Measurements from ENCODE around the gene CLHC1.
A peak's percentile ranks its signal among the peaks of the same experiment; 100 is the strongest.

The CLHC1 gene

DNA sequence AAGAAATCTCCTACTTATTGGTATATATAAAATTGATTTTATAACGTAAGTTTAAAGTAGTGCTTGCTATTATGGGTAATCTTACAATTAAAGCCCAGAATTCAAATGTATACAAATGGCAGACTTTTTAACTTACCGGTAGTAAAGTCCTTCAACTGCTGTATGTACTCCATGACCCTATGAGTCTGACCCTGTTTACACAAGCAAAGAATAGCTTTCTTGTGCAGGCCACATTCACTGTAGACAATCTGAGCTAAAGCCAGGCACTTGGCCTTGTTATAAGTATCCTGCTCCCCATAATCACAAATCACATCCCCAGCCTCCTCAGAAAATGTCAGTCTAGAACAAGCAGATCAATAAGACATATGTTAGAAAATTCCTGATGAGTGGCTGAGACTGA is 51.7 kb downstream of the CLHC1 start:
- H3K4me3 ChIP-seq (replicated peaks; ENCODE audit: insufficient read depth, low read length): no peak overlapping the region
- TF ChIP-seq, protein P1, sequence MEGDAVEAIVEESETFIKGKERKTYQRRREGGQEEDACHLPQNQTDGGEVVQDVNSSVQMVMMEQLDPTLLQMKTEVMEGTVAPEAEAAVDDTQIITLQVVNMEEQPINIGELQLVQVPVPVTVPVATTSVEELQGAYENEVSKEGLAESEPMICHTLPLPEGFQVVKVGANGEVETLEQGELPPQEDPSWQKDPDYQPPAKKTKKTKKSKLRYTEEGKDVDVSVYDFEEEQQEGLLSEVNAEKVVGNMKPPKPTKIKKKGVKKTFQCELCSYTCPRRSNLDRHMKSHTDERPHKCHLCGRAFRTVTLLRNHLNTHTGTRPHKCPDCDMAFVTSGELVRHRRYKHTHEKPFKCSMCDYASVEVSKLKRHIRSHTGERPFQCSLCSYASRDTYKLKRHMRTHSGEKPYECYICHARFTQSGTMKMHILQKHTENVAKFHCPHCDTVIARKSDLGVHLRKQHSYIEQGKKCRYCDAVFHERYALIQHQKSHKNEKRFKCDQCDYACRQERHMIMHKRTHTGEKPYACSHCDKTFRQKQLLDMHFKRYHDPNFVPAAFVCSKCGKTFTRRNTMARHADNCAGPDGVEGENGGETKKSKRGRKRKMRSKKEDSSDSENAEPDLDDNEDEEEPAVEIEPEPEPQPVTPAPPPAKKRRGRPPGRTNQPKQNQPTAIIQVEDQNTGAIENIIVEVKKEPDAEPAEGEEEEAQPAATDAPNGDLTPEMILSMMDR (IDR thresholded peaks at IDR 0.05; ENCODE audit: insufficient read depth, low read length): no peak
- TF ChIP-seq SPI1 (IDR thresholded peaks at IDR 0.05; ENCODE audit: borderline replicate concordance, low read depth) (no peak), GABPA (IDR thresholded peaks at IDR 0.05; ENCODE audit: low read depth) (no peak), POLR2AphosphoS5 (IDR thresholded peaks at IDR 0.05; ENCODE audit: low read depth) (no peak)
- TF ChIP-seq, protein P2, sequence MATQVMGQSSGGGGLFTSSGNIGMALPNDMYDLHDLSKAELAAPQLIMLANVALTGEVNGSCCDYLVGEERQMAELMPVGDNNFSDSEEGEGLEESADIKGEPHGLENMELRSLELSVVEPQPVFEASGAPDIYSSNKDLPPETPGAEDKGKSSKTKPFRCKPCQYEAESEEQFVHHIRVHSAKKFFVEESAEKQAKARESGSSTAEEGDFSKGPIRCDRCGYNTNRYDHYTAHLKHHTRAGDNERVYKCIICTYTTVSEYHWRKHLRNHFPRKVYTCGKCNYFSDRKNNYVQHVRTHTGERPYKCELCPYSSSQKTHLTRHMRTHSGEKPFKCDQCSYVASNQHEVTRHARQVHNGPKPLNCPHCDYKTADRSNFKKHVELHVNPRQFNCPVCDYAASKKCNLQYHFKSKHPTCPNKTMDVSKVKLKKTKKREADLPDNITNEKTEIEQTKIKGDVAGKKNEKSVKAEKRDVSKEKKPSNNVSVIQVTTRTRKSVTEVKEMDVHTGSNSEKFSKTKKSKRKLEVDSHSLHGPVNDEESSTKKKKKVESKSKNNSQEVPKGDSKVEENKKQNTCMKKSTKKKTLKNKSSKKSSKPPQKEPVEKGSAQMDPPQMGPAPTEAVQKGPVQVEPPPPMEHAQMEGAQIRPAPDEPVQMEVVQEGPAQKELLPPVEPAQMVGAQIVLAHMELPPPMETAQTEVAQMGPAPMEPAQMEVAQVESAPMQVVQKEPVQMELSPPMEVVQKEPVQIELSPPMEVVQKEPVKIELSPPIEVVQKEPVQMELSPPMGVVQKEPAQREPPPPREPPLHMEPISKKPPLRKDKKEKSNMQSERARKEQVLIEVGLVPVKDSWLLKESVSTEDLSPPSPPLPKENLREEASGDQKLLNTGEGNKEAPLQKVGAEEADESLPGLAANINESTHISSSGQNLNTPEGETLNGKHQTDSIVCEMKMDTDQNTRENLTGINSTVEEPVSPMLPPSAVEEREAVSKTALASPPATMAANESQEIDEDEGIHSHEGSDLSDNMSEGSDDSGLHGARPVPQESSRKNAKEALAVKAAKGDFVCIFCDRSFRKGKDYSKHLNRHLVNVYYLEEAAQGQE (IDR thresholded peaks at IDR 0.05; ENCODE audit: insufficient replicate concordance, low read depth): no peak
- no peaks in the 10 kb centered on the region for H3K27me3 ChIP-seq (ENCODE audit: insufficient read depth, poor library complexity, severe bottlenecking)
- no peak for DNase-seq (ENCODE audit: low read depth in 1 of 2, low spot score in 1 of 2)
- no peak overlapping the region for H3K27ac ChIP-seq (replicated peaks)

DNA sequence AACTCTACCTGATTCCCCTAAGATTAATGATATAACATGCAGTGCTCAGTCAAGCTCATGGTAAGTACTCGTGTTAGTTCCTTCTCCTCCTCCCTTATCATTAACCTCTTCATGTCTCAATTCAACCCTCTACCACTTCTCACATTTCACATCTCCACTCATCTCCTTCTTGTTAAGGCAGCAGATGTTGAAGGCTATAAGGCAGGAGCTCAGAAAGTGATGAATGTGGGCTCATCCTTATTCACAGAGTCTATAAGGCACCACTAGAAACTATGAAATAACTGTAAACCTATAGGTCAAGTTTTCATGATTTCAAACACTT is 56.0 kb downstream of the CLHC1 start:
- Histone ChIP-seq H3K27me3 (ENCODE audit: insufficient read depth, poor library complexity, severe bottlenecking) (no peaks in the 10 kb centered on the region), H3K4me3 (replicated peaks; ENCODE audit: insufficient read depth, low read length) (no peak overlapping the region), H3K27ac (replicated peaks) (no peak overlapping the region)
- TF ChIP-seq, protein P2 (IDR thresholded peaks at IDR 0.05; ENCODE audit: insufficient replicate concordance, low read depth): no peak
- no peak for DNase-seq (ENCODE audit: low read depth in 1 of 2, low spot score in 1 of 2)

DNA sequence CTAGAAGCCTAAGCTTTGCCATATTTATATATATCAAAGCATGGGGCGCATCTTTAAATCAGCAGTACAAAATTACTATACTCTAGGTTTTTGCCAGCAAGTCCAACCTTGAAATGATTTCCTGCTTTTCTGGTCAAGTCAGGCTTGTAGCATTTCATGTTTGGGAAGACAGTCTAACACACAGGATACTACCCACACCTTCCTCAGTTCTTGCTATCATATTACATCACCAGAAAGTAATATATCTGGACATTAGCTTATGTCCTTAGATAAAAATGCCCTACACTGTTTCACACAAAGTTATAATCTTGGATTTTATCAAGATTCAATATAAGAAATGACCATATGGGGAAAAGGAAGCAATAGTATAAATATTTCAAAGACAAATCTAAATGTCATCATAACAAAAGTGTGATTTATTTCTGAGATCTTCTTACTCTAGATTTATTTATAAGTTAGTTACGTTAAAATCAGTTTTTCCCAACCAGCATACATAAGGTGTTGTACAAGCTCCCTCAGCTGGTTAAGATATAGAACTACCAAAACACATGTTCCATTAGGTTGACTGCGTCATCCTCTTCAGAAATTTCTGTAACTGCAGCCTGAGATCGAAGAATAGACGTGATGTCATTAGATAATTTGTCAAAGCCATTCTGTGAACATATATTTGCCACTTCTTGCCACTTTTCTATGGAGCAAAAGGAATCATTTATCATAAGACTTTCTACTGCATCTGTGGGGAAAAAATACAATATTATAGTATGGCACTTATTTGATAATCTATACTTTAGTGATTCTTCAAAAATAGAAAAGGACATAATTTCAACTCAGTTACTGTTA is 56.6 kb downstream of the CLHC1 start:
- Histone ChIP-seq H3K27ac (replicated peaks) (no peak overlapping the region), H3K27me3 (ENCODE audit: insufficient read depth, poor library complexity, severe bottlenecking) (no peaks in the 10 kb centered on the region), H3K4me3 (replicated peaks; ENCODE audit: insufficient read depth, low read length) (no peak overlapping the region)
- peak in 1 of 2 experiments; percentile 52 for DNase-seq (ENCODE audit: low read depth in 1 of 2, low spot score in 1 of 2)
- TF ChIP-seq SPI1 (IDR thresholded peaks at IDR 0.05; ENCODE audit: borderline replicate concordance, low read depth) (no peak), POLR2AphosphoS5 (IDR thresholded peaks at IDR 0.05; ENCODE audit: low read depth) (no peak), GABPA (IDR thresholded peaks at IDR 0.05; ENCODE audit: low read depth) (no peak)
- TF ChIP-seq, protein P1 (IDR thresholded peaks at IDR 0.05; ENCODE audit: insufficient read depth, low read length): peak; percentile 33

DNA sequence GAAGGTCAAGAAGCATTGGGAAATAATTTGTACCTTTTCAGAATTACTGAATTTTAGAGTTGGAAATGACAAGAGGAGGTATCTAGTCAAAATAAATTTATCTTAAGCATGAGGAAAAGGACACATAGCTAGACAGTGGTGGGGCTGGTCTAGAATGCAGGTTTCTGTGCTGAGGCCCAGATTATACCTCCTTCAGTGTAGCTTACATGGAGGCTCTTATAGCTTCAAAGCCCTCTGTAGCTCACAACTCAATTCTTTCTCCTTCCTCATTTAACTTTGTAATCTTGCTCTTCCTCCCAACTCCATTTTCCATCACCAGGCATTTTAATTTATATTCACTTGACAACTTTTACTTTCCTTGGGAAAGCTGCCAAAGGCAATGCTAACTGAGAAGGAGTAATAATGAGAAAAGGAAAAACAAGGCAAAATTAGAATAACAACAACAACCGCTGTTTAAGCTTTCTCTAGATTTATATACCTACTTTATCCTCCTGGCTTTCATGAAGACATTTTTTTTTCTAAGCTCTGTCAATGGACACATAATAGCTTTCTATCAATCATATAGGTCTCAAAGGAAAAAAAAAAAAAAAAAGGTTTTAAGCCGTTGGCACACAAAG is 58.5 kb downstream of the CLHC1 start:
- TF ChIP-seq, protein P2 (IDR thresholded peaks at IDR 0.05; ENCODE audit: insufficient replicate concordance, low read depth): no peak
- TF ChIP-seq POLR2AphosphoS5 (IDR thresholded peaks at IDR 0.05; ENCODE audit: low read depth) (no peak), SPI1 (IDR thresholded peaks at IDR 0.05; ENCODE audit: borderline replicate concordance, low read depth) (no peak)
- Histone ChIP-seq H3K27ac (replicated peaks) (no peak overlapping the region), H3K4me3 (replicated peaks; ENCODE audit: insufficient read depth, low read length) (no peak overlapping the region), H3K27me3 (ENCODE audit: insufficient read depth, poor library complexity, severe bottlenecking) (no peaks in the 10 kb centered on the region)
- DNase-seq (ENCODE audit: low read depth in 1 of 2, low spot score in 1 of 2): no peak

Measured in HL-60 (cell line).